ENCODE measurements around the gene PKN2.

PKN2 gene

DNA sequence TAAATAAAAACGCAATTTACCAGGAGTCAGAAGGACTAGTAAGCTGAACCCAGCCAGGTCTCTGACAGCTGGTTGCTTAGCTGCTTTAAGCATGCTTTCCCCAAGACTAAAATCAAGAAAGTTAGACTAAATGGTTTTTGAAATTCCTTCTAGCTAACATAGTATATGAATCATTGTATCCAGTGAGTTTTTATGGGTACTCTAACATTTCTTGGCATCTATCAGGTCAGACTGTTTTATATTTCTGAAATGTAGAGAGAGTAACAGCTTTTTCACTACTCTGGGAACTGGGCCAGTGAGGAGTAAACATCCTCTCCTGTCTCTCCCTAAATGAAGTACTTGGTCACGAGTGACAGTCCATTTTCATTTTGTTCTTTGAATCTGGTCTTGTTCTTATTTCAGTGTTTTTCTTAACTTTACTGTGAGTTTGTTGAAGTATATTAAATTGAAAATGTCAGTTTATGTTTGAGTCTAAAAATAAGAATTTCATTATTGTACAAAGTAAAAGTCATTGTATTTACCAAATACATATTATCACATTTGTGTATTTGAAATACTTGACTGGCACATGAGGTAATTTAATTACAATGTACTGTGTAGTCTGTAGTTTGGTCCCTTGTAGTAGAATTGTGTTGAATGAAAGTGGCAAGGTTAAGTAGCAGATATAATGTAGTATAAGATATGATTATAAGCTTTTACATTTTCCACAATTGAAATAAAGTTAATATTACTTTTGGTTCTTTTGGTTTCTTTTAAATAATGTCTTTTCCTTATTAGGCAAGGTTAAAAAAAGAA is 47.6 kb downstream of the PKN2 start:
- no peak for DNase-seq (ENCODE audit: extremely low read depth in 1 of 2, low read depth in 1 of 2)

DNA sequence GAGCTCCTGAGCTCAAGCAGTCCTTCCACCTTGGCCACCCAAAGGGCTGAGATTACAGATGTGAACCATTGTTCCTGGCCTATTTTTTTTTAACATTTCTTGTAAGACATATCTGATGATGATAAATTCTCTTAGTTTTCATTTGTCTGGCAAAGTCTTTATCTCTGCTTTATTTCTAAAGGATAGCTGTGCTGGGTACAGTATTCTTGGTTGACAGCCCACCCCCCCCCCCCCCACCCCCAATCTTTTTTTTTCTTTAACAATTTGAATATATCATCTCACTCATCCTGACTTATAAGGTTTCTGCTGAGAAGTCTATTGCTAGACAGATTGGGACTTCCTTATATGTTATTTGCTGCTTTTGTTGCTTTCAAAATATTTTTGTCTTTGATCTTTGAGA is 51.3 kb downstream of the PKN2 start:
- no peak for DNase-seq (ENCODE audit: extremely low read depth in 1 of 2, low read depth in 1 of 2)

DNA sequence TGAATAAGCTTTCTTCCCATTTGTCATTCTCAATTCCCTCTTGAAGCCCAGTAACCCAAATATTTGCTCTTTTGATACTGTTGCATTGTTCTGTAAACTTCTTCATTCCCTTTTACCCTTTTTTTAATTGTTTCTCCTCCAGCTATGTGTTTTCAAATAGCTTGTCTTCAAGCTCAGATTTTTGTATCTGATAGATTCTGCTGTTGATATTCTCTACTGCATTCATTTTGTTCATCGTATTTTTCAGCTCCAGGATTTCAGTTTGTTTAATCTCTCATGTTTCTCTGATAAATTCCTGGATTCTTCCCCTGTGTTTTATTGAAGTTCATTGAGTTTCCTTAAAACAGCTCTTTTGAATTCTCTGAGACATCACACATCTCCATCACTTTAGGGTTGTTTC is 51.8 kb downstream of the PKN2 start:
- DNase-seq (ENCODE audit: extremely low read depth in 1 of 2, low read depth in 1 of 2), result no peak

DNA sequence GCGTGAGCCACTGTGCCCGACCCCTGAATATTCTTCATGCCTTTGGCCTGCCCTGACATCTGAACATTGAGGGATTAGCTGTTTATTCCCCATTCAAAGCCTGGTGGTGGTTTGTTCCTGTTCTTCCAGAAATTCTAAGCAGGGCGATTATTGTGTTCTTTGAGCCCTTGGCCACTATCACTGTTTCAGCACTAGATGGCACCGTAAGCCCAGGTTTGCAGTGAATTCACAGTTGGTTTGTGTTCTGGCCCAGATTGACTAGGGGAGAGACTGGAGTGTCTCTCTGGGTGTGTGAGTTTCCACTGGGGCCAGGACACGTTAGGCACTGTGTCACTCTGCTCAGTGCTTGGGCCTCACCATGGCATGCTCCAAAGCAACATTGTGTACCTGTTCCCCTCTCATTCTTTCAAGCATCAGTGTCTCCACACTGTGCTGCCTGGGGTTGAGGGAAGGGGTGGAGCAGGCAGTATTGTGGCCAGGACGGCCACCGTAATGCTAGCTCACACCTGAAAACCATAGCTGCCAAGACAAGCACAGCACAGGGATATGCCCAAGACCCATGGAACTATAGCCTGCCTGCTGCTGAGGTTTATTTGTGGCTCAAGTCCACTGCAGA is 52.7 kb downstream of the PKN2 start:
- DNase-seq (ENCODE audit: extremely low read depth in 1 of 2, low read depth in 1 of 2), result no peak

DNA sequence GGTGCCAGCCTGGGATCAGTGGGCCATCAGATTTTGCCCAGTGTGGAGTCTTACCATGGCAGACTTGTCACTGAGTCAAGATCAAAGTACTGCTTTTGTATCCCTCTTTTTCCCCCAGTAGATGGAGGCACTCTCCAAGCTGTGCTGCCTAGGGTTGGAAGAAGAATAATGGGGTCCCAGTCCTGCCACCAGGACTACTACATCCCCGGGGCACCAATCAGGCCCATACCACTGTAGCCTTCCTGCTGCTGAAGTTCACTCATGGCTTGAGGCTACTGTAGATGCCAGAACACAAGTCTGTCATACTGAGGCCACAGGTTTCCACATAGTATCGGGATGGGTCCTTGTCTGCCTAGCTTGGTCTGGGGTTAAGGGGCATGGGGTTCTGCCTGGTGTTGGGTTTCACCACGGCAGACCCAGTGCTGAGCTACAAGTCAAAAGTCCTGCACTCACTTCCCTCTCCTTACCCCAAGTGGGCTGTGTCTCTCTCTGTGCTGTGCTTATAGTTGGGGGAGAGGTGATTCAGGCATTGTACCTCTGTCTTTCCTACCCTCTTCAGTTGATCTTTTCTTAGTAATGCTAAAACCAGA is 53.4 kb downstream of the PKN2 start:
- no peak for DNase-seq (ENCODE audit: extremely low read depth in 1 of 2, low read depth in 1 of 2)

DNA sequence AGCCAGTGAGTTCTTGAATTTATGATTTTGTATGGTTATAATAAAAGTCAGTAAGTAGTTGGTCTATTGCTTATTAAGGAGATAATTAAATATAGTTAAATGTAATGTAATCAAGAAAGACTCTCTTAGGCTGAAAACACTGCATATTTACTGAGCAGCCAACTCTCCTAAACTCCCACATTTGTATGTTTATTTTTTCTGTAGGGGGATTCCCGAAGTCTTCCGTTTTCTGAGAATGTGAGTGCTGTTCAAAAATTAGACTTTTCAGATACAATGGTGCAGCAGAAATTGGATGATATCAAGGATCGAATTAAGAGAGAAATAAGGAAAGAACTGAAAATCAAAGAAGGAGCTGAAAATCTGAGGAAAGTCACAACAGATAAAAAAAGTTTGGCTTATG is 56.7 kb downstream of the PKN2 start:
- DNase-seq (ENCODE audit: extremely low read depth in 1 of 2, low read depth in 1 of 2), result no peak

DNA sequence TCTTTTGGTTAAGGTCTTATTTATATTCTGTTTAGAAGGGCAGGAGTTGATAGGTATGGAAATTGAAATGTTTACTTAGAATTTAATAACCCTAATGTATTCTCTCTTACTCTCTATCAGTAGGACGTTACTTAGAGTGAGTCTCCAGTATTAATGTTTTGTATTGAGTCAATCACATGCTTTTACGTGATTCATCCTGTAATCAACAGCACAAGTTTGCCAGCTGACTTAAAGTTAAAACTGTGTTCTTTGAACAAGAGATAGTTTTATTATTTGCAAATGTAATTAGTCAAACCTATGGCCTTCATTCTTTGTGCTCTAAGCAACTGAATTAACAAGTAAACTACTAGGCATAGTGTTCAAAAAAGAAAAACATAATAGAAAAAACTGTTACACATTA is 57.3 kb downstream of the PKN2 start:
- DNase-seq (ENCODE audit: extremely low read depth in 1 of 2, low read depth in 1 of 2), result no peak

DNA sequence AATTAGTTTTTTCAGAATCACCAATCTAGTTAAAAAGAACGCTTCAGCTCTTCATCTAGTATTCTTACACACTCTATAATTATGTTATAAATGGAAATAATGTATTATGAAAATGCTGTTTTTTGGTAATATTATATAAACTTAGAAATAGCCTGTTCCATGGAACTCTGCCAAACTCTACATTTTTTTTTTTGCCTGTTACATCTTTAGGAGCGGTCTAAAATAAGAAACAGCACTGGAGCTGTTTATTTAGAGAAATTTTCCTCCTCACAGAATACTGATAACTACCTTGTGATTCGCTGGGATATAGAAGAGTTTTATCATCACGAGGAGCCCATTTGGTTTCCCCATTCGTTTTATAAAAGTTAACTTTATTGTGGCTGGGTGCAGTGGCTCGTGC is 58.5 kb downstream of the PKN2 start:
- DNase-seq (ENCODE audit: extremely low read depth in 1 of 2, low read depth in 1 of 2), result no peak

DNA sequence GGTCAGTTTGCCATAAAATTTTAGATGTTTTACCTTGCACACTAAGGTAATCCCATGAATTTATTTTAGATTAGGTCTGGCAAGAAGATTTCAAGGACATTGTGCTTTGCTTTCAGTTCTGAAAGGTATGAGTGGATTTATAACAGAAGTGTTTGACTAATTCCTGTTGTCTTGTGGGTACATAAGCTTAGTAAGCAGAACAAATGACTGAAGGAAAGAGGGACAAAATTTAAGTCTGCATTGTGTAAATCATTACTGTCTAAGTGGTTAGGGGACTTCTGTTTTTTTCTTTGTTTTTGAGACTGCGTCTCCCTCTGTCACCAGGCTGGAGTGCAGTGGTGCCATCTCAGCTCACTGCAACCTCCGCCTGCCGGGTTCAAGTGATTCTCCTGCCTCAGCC is 60.1 kb downstream of the PKN2 start:
- no peak for DNase-seq (ENCODE audit: extremely low read depth in 1 of 2, low read depth in 1 of 2)

DNA sequence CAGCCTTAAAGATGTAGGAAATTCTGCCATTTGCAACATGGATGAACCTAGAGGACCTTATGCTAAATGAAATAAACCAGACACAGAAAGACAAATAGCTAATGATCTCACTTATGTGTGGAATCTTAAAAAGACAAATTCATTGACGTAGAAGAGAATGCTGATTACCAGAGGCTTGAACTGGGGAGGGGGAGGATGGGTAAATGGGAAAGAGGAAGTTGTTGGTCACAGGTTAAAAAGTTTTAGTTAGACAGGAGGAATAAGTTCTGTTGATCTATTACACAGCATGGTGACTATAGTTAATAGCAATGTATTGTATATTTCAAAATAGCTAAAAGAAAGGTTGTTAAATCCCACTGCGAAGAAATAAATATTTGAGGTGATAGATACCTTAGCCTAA is 62.8 kb downstream of the PKN2 start:
- DNase-seq (ENCODE audit: extremely low read depth in 1 of 2, low read depth in 1 of 2), result no peak

DNA sequence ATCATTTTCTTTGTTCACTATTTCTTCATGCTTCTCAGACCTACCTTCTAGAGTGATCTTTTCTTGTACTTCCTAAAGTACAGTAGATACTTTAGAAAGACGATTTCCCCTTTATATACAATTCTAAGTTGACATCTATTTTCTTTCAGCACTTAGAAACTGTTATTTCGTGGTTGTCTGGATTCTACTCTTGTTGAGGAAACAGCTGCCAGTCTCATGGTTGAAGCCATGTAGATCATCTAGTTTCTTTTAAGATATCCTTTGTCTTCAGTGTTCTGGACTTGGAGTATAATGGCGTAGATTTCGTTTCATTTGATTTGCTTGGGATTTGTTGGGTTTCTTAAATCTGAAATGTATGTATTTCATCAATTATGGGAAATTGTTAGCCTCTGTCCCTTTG is 67.6 kb downstream of the PKN2 start:
- no peak for DNase-seq (ENCODE audit: extremely low read depth in 1 of 2, low read depth in 1 of 2)

DNA sequence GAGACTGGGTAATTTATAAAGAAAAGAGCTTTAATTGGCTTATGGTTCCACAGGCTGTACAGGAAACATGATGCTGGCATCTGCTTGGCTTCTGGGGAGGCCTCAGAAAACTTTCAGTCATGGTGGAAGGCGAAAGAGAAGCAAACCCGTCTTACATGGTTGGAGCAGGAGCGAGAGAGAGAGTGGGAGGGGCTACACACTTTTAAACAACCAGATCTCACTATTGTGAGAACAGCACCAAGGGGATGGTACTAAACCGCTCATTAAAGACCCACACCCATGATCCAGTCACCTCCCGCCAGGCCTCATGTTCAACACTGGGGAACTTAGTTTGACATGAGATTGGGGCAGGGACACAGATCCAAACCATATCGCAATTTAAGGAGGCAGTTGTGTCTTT is 69.4 kb downstream of the PKN2 start:
- DNase-seq (ENCODE audit: extremely low read depth in 1 of 2, low read depth in 1 of 2), result no peak

DNA sequence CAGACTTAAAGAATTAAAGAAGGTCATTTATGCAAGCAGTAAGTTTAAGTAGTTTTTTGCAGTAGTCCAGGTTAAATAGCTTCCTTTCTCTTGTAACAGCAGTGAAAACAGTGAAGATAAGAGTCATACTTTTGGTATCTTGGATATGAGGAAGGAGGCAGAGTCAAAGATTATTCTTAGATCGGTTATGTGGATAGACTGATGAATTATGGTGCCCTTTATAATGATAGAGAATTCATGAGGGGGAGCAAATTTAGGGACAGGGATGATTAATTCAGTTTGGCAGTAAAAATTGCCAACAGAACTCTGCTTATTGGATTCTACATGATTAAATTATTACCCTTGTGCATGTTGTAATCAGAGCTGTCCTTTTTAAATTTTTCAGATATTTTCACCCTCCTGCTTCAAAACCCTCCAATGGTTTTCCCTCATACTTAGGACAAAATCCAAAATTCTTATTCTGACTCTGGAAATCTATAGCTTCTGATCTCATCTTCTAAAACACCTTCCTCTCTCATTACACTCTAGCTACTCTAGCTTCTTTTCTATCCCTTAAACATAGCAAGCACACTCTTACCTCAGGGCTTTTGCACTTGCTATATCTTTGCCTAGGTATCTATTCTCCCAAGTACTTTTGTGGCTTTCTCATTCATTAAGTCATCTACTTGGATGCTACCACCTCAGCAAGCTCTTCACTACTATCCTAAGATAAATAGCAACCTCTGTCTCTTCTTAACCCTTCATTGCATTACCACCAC is 79.8 kb downstream of the PKN2 start:
- DNase-seq (ENCODE audit: extremely low read depth in 1 of 2, low read depth in 1 of 2), result no peak

DNA sequence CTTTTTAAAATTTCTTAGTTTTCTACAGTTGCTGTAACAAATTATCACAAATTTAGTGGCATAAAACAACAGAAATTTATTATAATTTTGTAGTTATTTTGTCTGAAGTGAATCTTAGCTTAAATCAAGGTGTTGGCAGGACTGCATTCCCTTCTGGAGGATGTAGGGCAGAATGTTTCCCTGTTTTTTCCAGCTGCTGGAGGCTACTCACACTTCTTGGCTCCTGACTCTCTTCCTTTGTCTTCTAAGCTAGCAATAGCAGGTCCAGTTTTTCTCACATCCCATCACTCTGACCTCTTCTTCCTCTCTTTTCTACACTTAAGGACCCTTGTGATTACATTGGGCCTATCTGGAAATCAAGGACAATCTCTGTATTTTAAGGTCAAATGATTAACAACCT is 84.1 kb downstream of the PKN2 start:
- DNase-seq (ENCODE audit: extremely low read depth in 1 of 2, low read depth in 1 of 2), result no peak

DNA sequence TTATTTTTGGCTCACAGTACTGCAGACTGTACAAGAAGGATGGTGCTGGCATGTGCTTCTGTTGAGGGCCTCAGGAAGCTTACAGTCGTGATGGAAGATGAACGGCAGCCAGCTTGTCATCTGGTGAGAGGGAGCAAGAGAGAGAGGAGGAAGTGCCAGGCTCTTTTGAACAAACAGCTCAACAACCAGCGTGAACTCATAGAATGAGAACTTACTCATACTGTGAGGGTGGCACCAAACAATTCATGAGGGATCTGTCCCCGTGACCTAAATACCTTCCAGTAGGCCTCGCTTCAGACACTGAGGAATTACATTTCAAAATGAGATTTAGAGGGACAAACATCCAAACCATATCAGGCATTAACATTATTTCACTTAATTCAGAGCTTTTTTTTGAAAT is 84.7 kb downstream of the PKN2 start:
- DNase-seq (ENCODE audit: extremely low read depth in 1 of 2, low read depth in 1 of 2), result no peak

DNA sequence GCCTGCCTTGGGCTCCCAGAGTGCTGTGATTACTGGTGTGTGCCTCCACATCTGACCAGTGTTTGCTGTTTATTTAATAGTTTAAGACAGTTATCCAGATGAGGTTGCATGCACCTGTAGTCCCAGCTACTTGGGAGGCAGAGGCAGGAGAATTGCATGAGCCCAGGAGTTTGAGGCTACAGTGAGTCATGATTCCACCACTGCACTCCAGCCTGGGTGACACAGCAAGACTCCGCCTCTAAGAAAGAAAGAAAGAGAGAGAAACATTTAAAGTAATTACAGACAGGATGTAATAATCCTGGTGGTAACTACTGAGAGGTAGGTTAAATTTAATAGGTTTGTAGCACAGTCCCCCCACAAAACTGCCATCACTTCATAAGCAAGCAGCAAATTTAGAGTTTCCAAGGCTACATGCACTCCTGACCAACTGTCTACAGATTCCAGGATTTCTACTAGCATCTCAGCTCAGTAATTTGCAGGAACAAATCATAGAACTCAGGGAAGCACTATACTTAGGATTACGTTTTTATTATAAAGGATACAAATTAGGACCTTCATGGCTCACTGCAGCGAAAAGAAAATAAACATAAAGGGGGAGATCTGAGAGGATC is 89.6 kb downstream of the PKN2 start:
- DNase-seq (ENCODE audit: extremely low read depth in 1 of 2, low read depth in 1 of 2), result no peak

DNA sequence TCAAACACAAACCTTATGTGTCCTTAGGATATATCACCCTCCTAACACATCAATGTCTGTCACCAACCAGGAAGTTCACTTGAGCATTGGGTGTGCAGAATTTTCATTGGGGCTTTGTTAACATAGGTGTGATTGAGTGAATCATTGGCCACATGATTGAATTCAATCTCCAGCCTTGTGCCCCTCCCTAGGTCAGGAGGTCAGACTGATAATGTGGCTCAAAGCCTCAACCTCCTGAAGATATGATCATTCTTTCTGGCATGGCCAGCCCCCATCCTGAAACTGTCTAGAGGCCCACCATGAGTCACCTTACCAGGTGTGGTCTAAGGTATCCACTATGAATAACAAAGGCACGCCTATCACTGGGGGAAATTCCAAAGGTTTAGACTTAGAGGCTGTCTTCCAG is 90.1 kb downstream of the PKN2 start:
- no peak for DNase-seq (ENCODE audit: extremely low read depth in 1 of 2, low read depth in 1 of 2)

DNA sequence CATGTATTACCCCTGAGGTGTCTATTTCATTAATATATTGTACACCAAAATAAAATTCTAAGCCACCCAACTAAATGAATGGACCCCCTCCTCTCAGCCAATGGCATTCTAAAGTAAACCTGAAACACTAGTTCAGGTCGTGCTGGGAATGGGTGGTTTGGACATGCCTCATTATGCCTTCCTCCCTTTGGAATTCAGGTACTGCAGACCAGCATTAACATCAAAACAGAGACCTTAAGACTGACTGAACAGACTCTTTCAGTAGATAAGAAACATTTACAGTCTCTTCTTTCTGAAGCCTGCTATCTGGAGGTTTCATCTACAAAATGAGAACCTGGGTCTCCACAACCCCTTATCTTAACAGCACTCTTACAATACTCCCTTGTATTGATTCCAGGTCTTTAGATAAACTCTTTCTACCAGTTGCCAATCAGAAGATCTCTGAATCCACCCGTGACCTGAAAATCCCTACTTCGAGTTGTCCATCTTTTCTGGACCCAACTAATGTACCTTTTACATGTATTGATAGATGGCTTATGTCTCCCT is 93.6 kb downstream of the PKN2 start:
- no peak for DNase-seq (ENCODE audit: extremely low read depth in 1 of 2, low read depth in 1 of 2)

DNA sequence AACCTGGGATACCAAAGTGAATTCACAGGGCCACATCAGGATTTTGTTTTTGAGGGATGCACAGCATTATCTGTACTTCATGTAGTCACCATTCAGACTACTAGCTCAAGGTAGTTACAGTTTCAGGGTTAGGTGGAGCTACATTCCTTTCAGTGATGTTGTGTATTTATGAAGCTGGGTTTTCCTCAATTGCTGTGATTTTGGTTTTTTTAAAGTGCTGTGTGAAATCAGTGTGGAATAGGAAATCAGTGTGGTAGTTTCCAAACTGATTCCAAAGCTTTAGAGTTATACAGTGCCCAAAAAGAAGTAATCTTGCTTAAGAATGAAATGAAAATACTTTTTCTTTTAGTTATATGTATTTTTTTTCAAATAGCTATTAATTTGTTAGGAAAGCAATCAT is 95.8 kb downstream of the PKN2 start:
- DNase-seq (ENCODE audit: extremely low read depth in 1 of 2, low read depth in 1 of 2), result no peak

DNA sequence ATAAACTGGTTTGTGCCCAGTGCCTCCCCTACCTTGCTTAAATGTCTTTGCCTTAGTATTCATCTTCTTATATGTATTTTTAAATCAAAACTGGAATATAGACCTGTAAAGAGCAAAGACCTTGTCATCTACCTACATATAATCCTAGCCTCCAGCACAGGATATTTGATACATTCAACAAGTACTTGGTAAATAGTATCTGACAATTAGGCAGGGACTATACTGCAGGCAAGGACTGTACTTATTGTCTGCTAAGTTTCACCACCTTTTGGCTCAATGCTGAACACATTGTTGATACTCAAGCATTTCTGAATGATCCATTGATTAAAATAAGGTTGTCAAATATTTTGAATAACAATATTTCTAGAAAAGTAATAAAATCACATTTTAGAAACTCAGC is 96.4 kb downstream of the PKN2 start:
- DNase-seq (ENCODE audit: extremely low read depth in 1 of 2, low read depth in 1 of 2), result no peak

DNA sequence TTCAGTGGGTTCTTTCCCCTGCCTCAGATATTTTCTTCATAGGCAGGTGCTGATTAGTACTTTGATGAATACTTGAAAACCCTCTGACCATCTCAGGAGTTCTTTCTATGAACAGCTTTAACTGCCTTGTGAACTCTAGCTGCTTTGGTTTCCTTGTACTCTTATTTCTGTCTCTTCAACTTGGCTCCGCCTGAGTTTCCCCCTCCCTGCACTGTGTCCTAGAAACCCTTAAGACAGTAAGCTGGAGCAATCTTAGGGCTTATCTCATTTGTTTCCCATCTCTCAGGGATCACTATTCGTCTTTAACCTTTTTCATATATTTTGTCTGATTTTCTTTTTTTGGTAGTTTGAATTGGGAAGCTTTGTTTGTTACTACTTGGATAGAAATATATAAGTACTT is 99.1 kb downstream of the PKN2 start:
- no peak for DNase-seq (ENCODE audit: extremely low read depth in 1 of 2, low read depth in 1 of 2)

Data from activated CD8-positive, alpha-beta memory T cell treated with anti-CD3 and anti-CD28 coated beads for 1 hour (primary cell).